Loucy (cell line): Measurements from ENCODE around the gene WHRN.

Experiments used
- H2AFZ ChIP-seq: fragments of 200-600 bp; sonication (generic); 2 replicates; pipeline ENCODE4 v1.6.0; 2016; ENCODE audit warnings: antibody characterized with exemption, mild to moderate bottlenecking, low read length, moderate library complexity
- H3F3A ChIP-seq: fragments of 200-600 bp; 2 replicates; pipeline ENCODE4 v1.6.0; 2016; ENCODE audit warnings: antibody characterized with exemption, low read depth, mild to moderate bottlenecking
- H3K27me3 ChIP-seq: fragments of 200-600 bp; sonication (generic); 2 replicates; pipeline ENCODE4 v1.6.1; 2014; ENCODE audit warnings: low read length, mild to moderate bottlenecking; ENCODE audit not compliant: insufficient read depth, poor library complexity, severe bottlenecking
- H3K36me3 ChIP-seq: fragments of 200-600 bp; sonication (generic); 2 replicates; pipeline ENCODE4 v1.6.1; 2016; ENCODE audit warnings: low read length; ENCODE audit not compliant: insufficient read depth
- H3K4me1 ChIP-seq: fragments of 200-600 bp; sonication (generic); 2 replicates; pipeline ENCODE4 v1.5.1; 2014; ENCODE audit warnings: low read length, mild to moderate bottlenecking; ENCODE audit not compliant: insufficient read depth, poor library complexity, severe bottlenecking
- H3K4me2 ChIP-seq: fragments of 200-600 bp; sonication (generic); 2 replicates; pipeline ENCODE4 v1.6.0; 2014; ENCODE audit warnings: antibody characterized with exemption, low read length, low read depth, mild to moderate bottlenecking; ENCODE audit not compliant: poor library complexity, severe bottlenecking
- H3K4me3 ChIP-seq: fragments of 200-600 bp; sonication (generic); 2 replicates; pipeline ENCODE4 v1.5.1; 2014; ENCODE audit warnings: low read length, mild to moderate bottlenecking, mixed read lengths; ENCODE audit not compliant: poor library complexity, severe bottlenecking
- H3K79me2 ChIP-seq: fragments of 200-600 bp; sonication (generic); 2 replicates; pipeline ENCODE4 v1.6.1; 2014; ENCODE audit warnings: low read length; ENCODE audit not compliant: insufficient read depth
- H3K9ac ChIP-seq: fragments of 200-600 bp; sonication (generic); 2 replicates; pipeline ENCODE4 v1.6.0; 2014; ENCODE audit warnings: mild to moderate bottlenecking, low read depth, low read length, moderate library complexity; ENCODE audit not compliant: poor library complexity, severe bottlenecking
- H3K9me2 ChIP-seq: fragments of 200-600 bp; sonication (generic); replicated peaks from 2 replicates; pipeline ENCODE4 v1.6.1; 2016; ENCODE audit warnings: low read depth, low read length, mixed read lengths
- H3K9me3 ChIP-seq: fragments of 200-600 bp; sonication (generic); 2 replicates; pipeline ENCODE4 v1.6.1; 2014; ENCODE audit warnings: mild to moderate bottlenecking, antibody characterized with exemption, low read length, low read depth; ENCODE audit not compliant: insufficient read depth
- H4K20me1 ChIP-seq: fragments of 200-600 bp; sonication (generic); 2 replicates; pipeline ENCODE4 v1.6.0; 2014; ENCODE audit warnings: antibody characterized with exemption, low read length, mild to moderate bottlenecking; ENCODE audit not compliant: insufficient read depth, poor library complexity, severe bottlenecking
- CTCF ChIP-seq: fragments of 200-600 bp; sonication (generic); conservative IDR thresholded peaks from 2 replicates; pipeline ENCODE4 v1.5.1; 2014; ENCODE audit warnings: mild to moderate bottlenecking, antibody characterized with exemption, low read length
- EZH2phosphoT487 ChIP-seq: fragments of 200-600 bp; IDR thresholded peaks from 2 replicates; pipeline ENCODE4 v1.6.1; 2018; ENCODE audit warnings: antibody characterized with exemption, mild to moderate bottlenecking, moderate library complexity, borderline replicate concordance

The WHRN gene

GRCh38 chr9:114474425-114474824 is 30.8 kb downstream of the WHRN start:
- Histone ChIP-seq H3K27me3 (no peaks in the 10 kb centered on the region), H3K4me2 (no peak overlapping the region), H3K79me2 (no peaks in the 10 kb centered on the region), H3F3A (no peaks in the 10 kb centered on the region), H3K9me2 (no peaks in the 10 kb centered on the region), H2AFZ (no peak overlapping the region), H3K4me3 (no peak overlapping the region), H3K36me3 (no peaks in the 10 kb centered on the region), H3K9me3 (no peaks in the 10 kb centered on the region), H3K4me1 (peaks cover 6% of the 10 kb centered on the region), H4K20me1 (no peaks in the 10 kb centered on the region), H3K9ac (no peak overlapping the region)
- TF ChIP-seq EZH2phosphoT487 (no peak), CTCF (no peak)

GRCh38 chr9:114473447-114473801 is 31.8 kb downstream of the WHRN start:
- Histone ChIP-seq H4K20me1 (no peaks in the 10 kb centered on the region), H3F3A (no peaks in the 10 kb centered on the region), H3K4me1 (peaks cover 6% of the 10 kb centered on the region), H3K27me3 (no peaks in the 10 kb centered on the region), H3K79me2 (no peaks in the 10 kb centered on the region), H3K4me2 (no peak overlapping the region), H3K9ac (no peak overlapping the region), H3K4me3 (no peak overlapping the region), H3K36me3 (no peaks in the 10 kb centered on the region), H3K9me3 (no peaks in the 10 kb centered on the region), H3K9me2 (no peaks in the 10 kb centered on the region), H2AFZ (no peak overlapping the region)
- TF ChIP-seq CTCF, result no peak

GRCh38 chr9:114472765-114473446 is 32.4 kb downstream of the WHRN start:
- Histone ChIP-seq H3K79me2 (no peaks in the 10 kb centered on the region), H3K9me2 (no peaks in the 10 kb centered on the region), H3K4me2 (no peak overlapping the region), H3K27me3 (no peaks in the 10 kb centered on the region), H3K4me1 (peaks cover 6% of the 10 kb centered on the region), H3K9me3 (no peaks in the 10 kb centered on the region), H2AFZ (no peak overlapping the region; the same call in 1 of the 2 replicates), H3K4me3 (no peak overlapping the region), H4K20me1 (no peaks in the 10 kb centered on the region), H3K9ac (no peak overlapping the region), H3K36me3 (no peaks in the 10 kb centered on the region), H3F3A (no peaks in the 10 kb centered on the region)
- TF ChIP-seq EZH2phosphoT487 (no peak), CTCF (no peak)
